Measurements from ENCODE around the gene IQSEC2. TPM values are rescaled to one million over a fixed set of nuclear protein-coding genes. Genes with fewer than 3 reads are reported as not detected.

The IQSEC2 gene
- total RNA-seq, 1 donor from 2014 or later = 18.1 TPM

DNA sequence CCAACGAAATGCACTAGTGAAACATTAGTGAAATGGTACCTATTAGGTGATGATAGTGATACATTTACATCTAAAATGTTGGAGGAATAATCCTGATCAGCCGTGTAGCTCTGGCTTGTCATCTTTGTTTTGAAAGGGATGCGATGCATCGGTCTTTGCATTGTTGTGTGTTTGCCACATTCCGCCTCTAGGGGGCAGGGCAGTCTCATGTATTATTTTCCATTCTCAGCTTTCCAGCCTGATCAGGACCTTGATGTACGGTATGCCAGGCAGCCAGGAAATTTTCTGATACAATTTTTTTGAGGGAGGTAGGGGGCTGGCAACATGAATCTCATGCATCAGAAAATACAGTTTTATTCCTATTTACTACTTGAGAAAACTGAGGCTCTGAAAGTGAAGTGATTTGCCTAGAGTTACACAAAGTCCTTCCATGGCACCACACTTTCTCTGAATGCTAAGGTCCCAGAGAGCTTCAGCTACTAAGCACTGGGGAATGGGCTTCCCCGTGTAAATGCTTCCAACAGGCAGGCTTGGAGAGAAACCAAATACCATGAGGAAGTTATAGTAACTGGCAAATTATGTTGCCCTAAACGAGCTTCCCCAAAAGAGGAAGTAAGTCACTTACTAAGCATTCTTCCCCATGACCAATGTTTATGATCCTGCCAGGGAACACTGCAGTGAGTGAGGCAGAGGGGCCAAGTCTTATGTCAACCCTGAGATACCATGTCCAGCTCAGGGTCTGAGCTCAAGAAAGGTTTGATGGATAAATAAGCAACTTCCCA lies 31.8 kb upstream of the IQSEC2 start:
- Mint-ChIP-seq H3K27me3 (no peaks in the 10 kb centered on the region), H3K4me3 (ENCODE audit: low read depth) (no peak overlapping the region), H3K4me1 (ENCODE audit: low read depth) (peaks cover 18% of the 10 kb centered on the region), H3K27ac (no peak overlapping the region), H3K36me3 (ENCODE audit: insufficient read depth) (no peaks in the 10 kb centered on the region), H3K9me3 (ENCODE audit: low read depth) (peaks cover 7% of the 10 kb centered on the region)
- peak; percentile 49 for DNase-seq (ENCODE audit: low spot score, unreplicated experiment)
- peak; percentile 71 for TF ChIP-seq CTCF (IDR thresholded peaks at IDR 0.05; ENCODE audit: unreplicated experiment)

DNA sequence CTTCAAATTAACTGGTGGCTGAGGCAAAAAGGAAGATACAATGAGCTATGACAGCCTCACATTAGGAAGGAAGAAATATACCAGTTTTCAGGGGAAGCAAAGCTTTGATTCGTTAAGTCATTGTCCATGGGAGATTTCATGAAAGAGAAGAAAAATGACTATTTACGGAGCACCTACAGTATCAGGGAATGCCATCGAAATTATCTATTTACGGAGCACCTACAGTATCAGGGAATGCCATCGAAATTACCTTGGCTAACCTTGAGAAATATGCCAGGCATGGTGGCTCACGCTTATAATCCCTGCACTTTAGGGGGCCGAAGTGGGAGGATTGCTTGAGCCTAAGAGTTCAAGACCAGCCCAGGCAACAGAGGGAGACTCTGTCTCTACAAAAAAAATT lies 28.5 kb upstream of the IQSEC2 start:
- H3K4me1 Mint-ChIP-seq (ENCODE audit: low read depth) = peaks cover 3% of the 10 kb centered on the region
- H3K27ac Mint-ChIP-seq = no peak overlapping the region
- no peak for DNase-seq (ENCODE audit: low spot score, unreplicated experiment)
- TF ChIP-seq CTCF (IDR thresholded peaks at IDR 0.05; ENCODE audit: unreplicated experiment) = no peak
- peaks cover 14% of the 10 kb centered on the region for H3K9me3 Mint-ChIP-seq (ENCODE audit: low read depth)
- H3K36me3 Mint-ChIP-seq (ENCODE audit: insufficient read depth) = peaks cover 2% of the 10 kb centered on the region
- no peak overlapping the region for H3K4me3 Mint-ChIP-seq (ENCODE audit: low read depth)
- H3K27me3 Mint-ChIP-seq = no peaks in the 10 kb centered on the region

DNA sequence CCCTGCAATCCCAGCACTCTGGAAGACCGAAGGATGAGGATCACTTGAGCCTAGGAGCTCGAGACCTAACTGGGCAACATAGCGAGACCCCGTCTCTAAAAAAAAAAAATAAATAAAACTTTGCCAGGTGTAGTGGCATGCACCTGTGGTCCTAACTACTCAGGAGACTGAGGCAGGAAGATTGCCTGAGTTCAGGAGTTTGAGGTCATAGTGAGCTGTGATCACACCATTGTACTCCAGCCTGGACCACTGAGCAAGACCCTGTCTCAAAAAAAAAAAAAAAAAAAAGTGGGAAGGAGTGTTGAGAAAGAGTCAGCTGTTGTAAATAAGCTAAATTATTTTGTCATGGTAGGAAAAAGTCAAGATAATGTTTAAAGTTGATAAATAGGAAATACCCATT lies 27.5 kb upstream of the IQSEC2 start:
- no peak for TF ChIP-seq CTCF (IDR thresholded peaks at IDR 0.05; ENCODE audit: unreplicated experiment)
- no peak overlapping the region for H3K4me3 Mint-ChIP-seq (ENCODE audit: low read depth)

GRCh38 chrX:53305996-53306937 lies 24.9 kb upstream of the IQSEC2 start:
- peaks cover 2% of the 10 kb centered on the region for H3K36me3 Mint-ChIP-seq (ENCODE audit: insufficient read depth)
- H3K27ac Mint-ChIP-seq = no peak overlapping the region
- H3K4me1 Mint-ChIP-seq (ENCODE audit: low read depth) = no peaks in the 10 kb centered on the region
- TF ChIP-seq CTCF (IDR thresholded peaks at IDR 0.05; ENCODE audit: unreplicated experiment) = no peak
- peaks cover 14% of the 10 kb centered on the region for H3K9me3 Mint-ChIP-seq (ENCODE audit: low read depth)
- no peaks in the 10 kb centered on the region for H3K27me3 Mint-ChIP-seq
- H3K4me3 Mint-ChIP-seq (ENCODE audit: low read depth) = no peak overlapping the region
- DNase-seq (ENCODE audit: low spot score, unreplicated experiment) = no peak

More for the DNA sequence above, 27.5 kb upstream of the IQSEC2 start:
- Mint-ChIP-seq H3K9me3 (ENCODE audit: low read depth) (peaks cover 14% of the 10 kb centered on the region), H3K27ac (no peak overlapping the region), H3K36me3 (ENCODE audit: insufficient read depth) (peaks cover 2% of the 10 kb centered on the region), H3K27me3 (no peaks in the 10 kb centered on the region), H3K4me1 (ENCODE audit: low read depth) (no peaks in the 10 kb centered on the region)
- no peak for DNase-seq (ENCODE audit: low spot score, unreplicated experiment)

DNA sequence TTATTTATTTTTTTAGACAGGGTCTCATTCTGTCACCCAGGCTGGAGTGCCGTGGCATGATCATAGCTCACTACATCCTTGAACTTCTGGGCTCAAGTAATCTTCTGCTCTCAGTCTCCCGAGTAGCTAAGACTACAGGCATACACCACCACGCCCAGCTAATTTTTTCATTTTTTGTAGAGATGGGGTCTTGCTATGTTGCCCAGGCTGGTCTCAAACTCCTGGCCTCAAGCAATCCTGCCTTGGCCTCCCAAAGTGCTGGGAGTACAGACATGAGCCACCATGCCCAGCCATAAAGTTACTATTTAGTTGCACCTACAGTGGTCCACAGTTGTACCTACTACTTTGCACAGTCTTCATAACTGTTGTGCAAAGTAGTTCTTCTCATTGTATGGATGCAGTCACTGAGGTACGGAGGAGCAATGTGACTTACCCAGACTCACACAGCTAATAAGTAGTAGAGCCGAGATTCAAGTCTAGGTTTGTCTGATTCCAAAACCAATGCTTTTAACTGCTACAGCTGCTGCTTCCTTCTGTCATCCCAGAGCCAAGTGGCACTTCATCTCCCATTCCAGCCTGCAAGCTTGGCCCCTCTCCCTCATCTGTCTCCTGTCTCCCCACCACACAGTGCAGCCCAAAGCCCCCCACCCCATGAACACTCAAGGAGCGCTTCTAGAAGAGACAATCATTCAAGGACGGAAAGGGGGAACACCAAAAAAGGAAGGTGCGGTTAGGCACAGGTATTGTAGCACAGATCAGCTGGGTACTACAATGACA lies 24.0 kb upstream of the IQSEC2 start:
- Mint-ChIP-seq H3K27ac (no peak overlapping the region), H3K9me3 (ENCODE audit: low read depth) (peaks cover 14% of the 10 kb centered on the region), H3K4me3 (ENCODE audit: low read depth) (no peak overlapping the region), H3K27me3 (no peaks in the 10 kb centered on the region), H3K36me3 (ENCODE audit: insufficient read depth) (peaks cover 2% of the 10 kb centered on the region), H3K4me1 (ENCODE audit: low read depth) (no peaks in the 10 kb centered on the region)
- no peak for DNase-seq (ENCODE audit: low spot score, unreplicated experiment)
- no peak for TF ChIP-seq CTCF (IDR thresholded peaks at IDR 0.05; ENCODE audit: unreplicated experiment)
